ENCODE data around the gene CGN. TPM values are rescaled to one million over a fixed set of nuclear protein-coding genes. Genes with fewer than 3 reads are reported as not detected.

The CGN gene
- total and polyA plus RNA-seq, 2 of the 13 experiments (the other 11 are each of a cell fraction or from before 2014, with no cell fraction given) = 0.75 to 0.81 TPM

GRCh38 chr1:151570819-151571218, 59.6 kb downstream of the CGN start:
- BruUV-seq (replicated peaks) = no TSS peak
- POLR2A ChIA-PET = interaction anchor here (2.2 kb wide), 1 partner anchor 30 kb away, joined by 28 read pairs; the partner anchor contains the start of gene TUFT1
- Histone ChIP-seq H4K20me1 (ENCODE audit: insufficient read depth, low read length) (no peaks in the 10 kb centered on the region), H2AFZ (ENCODE audit: low read length) (no peak overlapping the region), H3K9ac (ENCODE audit: insufficient read depth, low read depth, low read length) (no peak overlapping the region), H3K79me2 (ENCODE audit: insufficient read depth, low read length) (no peaks in the 10 kb centered on the region), H3K36me3 (replicated peaks in 1 of 2; ENCODE audit: control insufficient read depth in 1 of 2, insufficient read depth in 2 of 2, low read length in 2 of 2) (peaks cover 8 to 29% of the 10 kb centered on the region in 2 experiments; a peak in 4 of 5 replicates), H3K4me2 (ENCODE audit: low read depth, low read length) (no peak overlapping the region), H3K27ac (ENCODE audit: extremely low read length, insufficient read depth, low read length) (no peak overlapping the region), H3K4me3 (replicated peaks in 1 of 3; ENCODE audit: insufficient read depth in 1 of 3, low read depth in 2 of 3, low read length in 3 of 3) (no peak overlapping the region), H3K27me3 (ENCODE audit: control insufficient read depth in 1 of 2, insufficient read depth in 2 of 2, low read length in 2 of 2) (no peaks in the 10 kb centered on the region), H3K4me1 (ENCODE audit: insufficient read depth, low read length) (peaks cover 32% of the 10 kb centered on the region), H3K9me3 (ENCODE audit: low read length) (no peaks in the 10 kb centered on the region)
- ATAC-seq (no peak), DNase-seq (ENCODE audit: low spot score) (no peak), FAIRE-seq (no peak)
- in situ Hi-C loops (cut with HindIII; ENCODE audit: extremely low pct_ligation_motif_present, low pct_unique_long_range_greater_than_20kb) = no loop called here
- intact Hi-C loops (cut with micrococcal nuclease; ENCODE audit: unreplicated experiment) = no loop called here
- 88% methylated on average over 1 of the region's 1 CpG for WGBS (ENCODE audit: low lambda C conversion rate)
- TF ChIP-seq ZNF737 (CRISPR knock-in tag; IDR thresholded peaks at IDR 0.05; ENCODE audit: borderline replicate concordance) (no peak), ZNF276 (CRISPR knock-in tag; IDR thresholded peaks at IDR 0.05; ENCODE audit: low read depth) (no peak)
- CTCF ChIA-PET (ENCODE audit: low intra/inter-chr PET ratio, low total read pairs) = no interaction called here

- no peak overlapping the region for H3K4me2 ChIP-seq (ENCODE audit: low read depth, low read length)
- CTCF ChIA-PET (ENCODE audit: low intra/inter-chr PET ratio, low total read pairs) = no interaction called here
- intact Hi-C loops (cut with micrococcal nuclease; ENCODE audit: unreplicated experiment) = no loop called here
- H3K27ac ChIP-seq (ENCODE audit: extremely low read length, insufficient read depth, low read length) = no peak overlapping the region
- no peaks in the 10 kb centered on the region for H4K20me1 ChIP-seq (ENCODE audit: insufficient read depth, low read length)
- FAIRE-seq (no peak), DNase-seq (ENCODE audit: low spot score) (no peak), ATAC-seq (no peak)
- in situ Hi-C loops (cut with HindIII; ENCODE audit: extremely low pct_ligation_motif_present, low pct_unique_long_range_greater_than_20kb) = no loop called here
- no TSS peak for BruUV-seq (replicated peaks)
- H3K36me3 ChIP-seq (replicated peaks in 1 of 2; ENCODE audit: control insufficient read depth in 1 of 2, insufficient read depth in 2 of 2, low read length in 2 of 2) = peaks cover 9 to 32% of the 10 kb centered on the region in 2 experiments
- H3K79me2 ChIP-seq (ENCODE audit: insufficient read depth, low read length) = no peaks in the 10 kb centered on the region
- H3K27me3 ChIP-seq (ENCODE audit: control insufficient read depth in 1 of 2, insufficient read depth in 2 of 2, low read length in 2 of 2) = no peaks in the 10 kb centered on the region
- H3K4me1 ChIP-seq (ENCODE audit: insufficient read depth, low read length) = peaks cover 12% of the 10 kb centered on the region
- no peak overlapping the region for H2AFZ ChIP-seq (ENCODE audit: low read length)
- no peaks in the 10 kb centered on the region for H3K9me3 ChIP-seq (ENCODE audit: low read length)
- H3K9ac ChIP-seq (ENCODE audit: insufficient read depth, low read depth, low read length) = no peak overlapping the region
- POLR2A ChIA-PET = no interaction called here
- H3K4me3 ChIP-seq (replicated peaks in 1 of 3; ENCODE audit: insufficient read depth in 1 of 3, low read depth in 2 of 3, low read length in 3 of 3) = no peak overlapping the region
- 97% methylated on average over 10 of the region's 12 CpGs for WGBS (ENCODE audit: low lambda C conversion rate)
- TF ChIP-seq REXO4 (CRISPR knock-in tag; IDR thresholded peaks at IDR 0.05; ENCODE audit: borderline replicate concordance) (no peak), GABPB1 (CRISPR knock-in tag; IDR thresholded peaks at IDR 0.05) (no peak), MEIS2 (CRISPR knock-in tag; IDR thresholded peaks at IDR 0.05) (no peak), ATF7-NPFF (CRISPR knock-in tag; IDR thresholded peaks at IDR 0.05; ENCODE audit: low read depth) (no peak)
Measured at GRCh38 chr1:151574575-151575529, 63.7 kb downstream of the CGN start.
